Activated CD4-positive, alpha-beta T cell treated with anti-CD3 and anti-CD28 coated beads, Interleukin-2, Interleukin-6, amounts not matched to agents 100 ng/mL and 50 ng/mL, durations not matched to agents 16 hours and 8 hours (primary cell): ENCODE measurements around the gene IFIT1B.
"Not testable (repeated sequence)": the region's sequence is repeated elsewhere in the genome, so short reads cannot be mapped to it uniquely, and the experiment has no call there.

ENCODE experiments used
- DNase-seq: peaks from one replicate; pipeline ENCODE4 v3.0.0-alpha.2; 2020

The IFIT1B gene, protein sequence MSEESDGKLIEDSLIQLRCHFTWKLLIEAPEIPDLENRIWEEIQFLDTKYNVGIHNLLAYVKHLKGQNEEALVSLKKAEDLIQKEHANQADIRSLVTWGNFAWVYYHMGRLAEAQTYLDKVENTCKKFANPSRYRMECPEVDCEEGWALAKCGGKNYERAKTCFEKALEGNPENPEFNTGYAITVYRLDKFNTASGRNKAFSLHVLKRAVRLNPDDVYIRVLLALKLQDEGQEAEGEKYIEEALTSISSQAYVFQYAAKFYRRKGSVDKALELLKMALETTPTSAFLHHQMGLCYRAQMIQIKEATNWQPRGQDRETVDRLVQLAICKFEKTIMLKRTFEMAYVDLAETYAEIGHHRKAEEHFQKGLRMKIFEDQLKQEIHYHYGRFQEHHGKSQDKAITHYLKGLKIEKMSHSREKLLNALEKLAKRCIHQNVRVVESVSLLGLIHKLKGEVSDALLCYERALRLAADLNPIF

DNA sequence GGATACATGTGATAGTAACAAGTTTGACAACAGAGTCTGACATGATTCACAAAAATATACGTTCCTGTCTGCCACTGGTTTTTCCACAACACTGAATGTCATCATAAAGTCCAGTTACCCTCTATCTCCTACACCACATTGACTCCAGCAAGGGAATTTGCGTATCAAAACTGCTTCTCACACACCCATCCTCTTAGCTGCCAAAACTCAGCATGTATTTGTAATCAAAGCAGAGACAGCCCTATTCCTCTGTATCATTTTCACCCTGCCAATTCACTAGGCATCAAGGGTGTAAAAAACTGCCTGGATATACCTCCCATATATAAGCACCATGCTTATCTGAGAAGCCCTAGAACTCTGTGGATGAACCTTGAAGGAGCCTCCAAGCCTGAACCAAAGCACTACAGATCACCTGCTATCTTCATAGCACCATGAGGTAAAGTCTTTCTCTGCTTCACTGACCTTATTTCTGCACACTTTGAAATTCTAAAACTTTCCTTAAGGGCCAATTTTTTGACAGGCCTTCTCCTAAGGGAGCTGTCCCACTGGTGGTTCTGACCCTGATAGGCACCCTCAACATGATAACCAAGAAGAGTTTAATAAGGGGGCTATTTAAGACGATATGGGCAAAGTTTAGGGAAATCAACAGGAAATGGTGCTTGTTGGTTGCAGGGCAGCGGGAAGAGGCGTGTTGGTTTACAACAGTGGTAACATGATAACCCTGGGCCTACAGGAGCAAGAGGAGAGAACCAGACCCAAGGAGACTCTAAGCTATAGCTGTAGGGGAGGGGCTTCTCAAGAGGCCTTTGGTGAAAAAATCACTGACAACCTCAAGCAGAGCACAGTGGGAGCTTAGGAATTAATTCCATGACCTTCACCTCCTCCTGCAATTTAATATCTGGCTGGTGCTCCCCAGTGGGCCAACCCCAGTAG lies at the start of gene IFIT1B:
TSS of gene IFIT1B (plus strand) at position 352 of the 933 bp plus-strand sequence. CDS start at position 432, 80 bp downstream.
- DNase-seq = no peak

DNA sequence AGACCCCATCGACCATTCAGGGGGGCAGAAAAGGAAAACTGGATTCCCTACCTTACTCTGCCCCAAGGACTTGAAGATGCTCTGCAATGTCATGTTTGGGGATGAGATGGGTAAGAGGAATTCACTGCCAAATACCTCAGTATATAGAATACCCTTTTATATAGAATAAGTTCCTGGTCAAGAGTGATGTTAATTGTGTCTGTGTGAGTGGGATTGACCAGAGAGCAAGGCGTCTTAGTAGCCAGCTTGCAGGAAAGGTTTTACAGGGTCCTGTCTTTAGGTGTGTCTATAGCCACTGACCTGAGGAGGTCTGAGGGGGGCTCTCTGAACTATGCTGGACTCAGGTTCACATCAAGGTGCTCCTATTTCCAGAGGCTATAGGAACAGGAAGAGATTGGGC lies 48.7 kb upstream of the IFIT1B start:
- DNase-seq = no peak

DNA sequence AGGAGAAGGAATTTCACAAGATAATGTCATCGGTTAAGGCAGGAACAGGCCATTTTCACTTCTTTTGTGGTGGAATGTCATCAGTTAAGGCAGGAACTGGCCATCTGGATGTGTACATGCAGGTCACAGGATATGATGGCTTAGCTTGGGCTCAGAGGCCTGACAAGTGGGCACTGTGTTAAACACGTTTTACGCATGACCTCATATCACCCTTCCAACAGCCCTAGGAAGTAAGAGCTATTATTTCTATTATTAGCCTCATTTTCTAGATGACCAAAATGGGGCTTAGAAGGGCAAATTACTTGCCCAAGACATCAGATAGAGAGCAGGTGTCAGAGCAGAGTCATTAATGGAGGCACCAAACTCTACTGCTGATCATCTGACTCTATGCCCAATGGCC lies 47.8 kb upstream of the IFIT1B start:
- DNase-seq = not testable (repeated sequence)

DNA sequence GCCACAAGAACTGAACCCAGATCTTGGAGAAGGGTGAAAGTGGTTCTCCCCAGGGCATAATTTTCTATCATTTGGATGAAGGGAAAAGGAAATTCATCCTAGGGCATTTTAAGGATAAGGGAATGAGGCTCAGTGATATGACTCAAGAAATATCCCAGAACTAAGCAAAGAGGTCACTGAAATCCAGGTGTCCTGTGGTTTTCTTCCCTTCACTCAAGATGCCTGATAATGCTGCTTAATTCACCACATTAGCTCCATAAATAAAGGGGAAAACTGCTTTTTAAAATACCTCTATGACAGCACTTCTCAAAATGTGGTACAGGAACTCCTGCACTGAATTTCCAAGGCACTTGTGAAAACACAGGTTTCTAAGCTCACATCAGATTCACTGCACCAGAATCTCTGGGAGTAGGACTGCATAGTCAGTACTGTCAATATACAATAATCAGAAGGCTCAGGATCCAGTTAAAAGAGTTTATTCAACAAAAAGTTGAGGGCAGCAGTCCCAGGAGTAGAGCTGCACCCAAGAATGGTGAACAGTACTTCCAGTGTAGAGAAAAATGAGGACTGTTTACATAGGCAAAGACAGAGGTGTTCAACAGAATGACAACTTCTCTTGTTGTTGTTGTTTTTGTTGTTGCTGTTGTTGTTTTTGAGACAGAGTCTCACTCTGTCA lies 47.2 kb upstream of the IFIT1B start:
- no peak for DNase-seq

DNA sequence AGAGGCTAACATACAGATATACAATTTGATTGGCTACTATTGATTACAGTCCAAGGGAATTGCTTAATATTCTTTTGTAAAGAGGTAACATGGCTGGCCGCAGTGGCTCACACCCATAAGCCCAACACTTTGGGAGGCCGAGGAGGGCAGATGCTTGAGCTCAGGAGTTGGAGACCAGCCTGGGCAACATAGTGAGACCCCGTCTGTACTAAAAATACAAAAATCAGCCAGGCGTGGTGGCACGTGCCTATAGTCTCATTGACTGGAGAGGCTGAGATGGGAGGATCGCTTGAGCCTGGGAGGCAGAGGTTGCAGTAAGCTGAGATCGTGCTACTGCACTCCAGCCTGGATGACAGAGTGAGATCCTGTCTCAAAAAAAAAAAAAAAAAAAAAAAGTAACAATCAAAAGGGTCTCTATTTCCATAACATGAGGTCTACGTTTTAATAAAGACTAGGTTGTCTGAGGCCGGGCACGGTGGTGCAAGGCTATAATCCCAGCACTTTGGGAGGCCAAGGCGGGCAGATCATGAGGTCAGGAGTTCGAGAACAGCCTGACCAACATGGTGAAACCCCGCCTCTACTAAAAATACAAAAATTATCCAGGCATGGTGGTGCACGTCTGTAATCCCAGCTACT lies 46.3 kb upstream of the IFIT1B start:
- not testable (repeated sequence) for DNase-seq

DNA sequence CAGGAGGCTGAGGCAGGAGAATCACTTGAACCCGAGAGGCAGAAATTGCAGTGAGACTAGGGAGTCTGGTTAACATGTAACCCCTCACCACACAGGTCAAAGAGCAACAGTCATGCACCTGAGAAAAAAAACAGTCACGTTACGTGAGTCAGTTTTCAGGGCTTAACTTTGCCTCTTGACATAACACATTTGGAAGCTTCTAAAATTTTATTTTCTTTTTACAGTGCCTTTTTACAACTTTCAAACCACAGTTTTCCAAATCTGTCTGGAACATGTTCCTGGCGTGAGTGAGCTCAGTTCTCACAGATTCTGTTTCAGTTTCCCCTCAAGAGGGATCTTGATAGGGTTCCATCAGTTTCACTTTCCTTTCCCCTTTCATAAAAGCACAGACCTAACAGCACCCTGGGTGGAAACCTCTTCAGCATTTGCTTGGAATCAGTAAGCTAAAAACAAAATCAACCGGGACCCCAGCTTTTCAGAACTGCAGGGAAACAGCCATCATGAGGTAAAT lies 45.7 kb upstream of the IFIT1B start:
- peak; percentile 57 for DNase-seq

DNA sequence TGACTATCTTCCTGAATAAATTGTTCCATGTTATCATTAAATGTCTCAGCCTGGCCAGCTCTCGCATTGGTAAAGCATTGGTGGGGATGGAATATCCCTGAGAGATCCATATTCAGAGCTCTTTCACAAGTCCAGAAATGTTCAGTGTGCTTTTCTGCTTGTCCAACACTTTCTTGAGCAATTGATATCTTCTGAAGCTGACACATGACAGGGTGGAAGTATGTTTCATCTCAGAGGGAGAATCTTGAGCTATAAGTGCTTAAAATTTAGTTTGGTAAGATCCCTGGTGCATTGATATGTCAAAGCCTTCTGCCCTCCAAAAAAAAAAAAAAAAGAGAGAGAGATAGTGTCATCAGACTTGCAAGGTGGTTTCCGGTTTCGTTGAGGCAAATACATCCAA lies 42.6 kb upstream of the IFIT1B start:
- DNase-seq = no peak

DNA sequence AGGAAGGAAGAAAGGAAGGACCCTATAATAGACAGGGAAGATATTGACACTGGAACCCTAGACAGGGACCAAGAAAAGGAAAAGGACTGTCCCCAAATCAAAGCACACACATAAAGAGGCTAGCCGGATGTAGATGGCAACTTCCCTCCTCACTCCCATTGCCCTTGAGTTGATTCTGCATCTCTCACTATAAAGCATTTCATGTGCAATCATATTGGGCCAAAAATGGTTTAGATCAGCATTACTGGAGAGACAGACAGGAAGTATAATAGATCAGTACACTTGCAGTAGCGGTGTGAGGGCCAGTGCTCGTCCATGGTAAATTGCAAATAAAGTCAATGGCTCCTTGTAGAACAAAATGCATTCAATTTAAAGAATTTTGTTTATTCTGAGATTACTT lies 41.6 kb upstream of the IFIT1B start:
- DNase-seq = no peak

DNA sequence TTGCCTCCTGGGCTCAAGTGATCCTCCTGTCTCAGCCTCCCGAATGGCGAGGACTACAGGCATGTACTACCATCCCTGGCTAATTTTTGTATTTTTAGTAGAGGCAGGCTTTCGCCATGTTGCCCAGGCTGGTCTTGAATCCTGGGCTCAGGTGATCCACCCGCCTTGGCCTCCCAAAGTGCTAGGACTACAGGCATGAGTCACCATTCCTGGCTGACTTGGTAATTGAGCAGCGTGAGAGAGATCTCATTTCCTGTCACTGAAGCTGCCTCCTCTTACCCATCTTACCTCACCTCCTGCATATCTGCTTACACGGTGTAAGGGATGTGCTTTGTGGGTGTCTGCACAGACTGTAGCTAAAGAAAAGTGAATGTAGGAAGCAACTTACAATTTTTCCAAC lies 40.4 kb upstream of the IFIT1B start:
- DNase-seq = peak; percentile 67

DNA sequence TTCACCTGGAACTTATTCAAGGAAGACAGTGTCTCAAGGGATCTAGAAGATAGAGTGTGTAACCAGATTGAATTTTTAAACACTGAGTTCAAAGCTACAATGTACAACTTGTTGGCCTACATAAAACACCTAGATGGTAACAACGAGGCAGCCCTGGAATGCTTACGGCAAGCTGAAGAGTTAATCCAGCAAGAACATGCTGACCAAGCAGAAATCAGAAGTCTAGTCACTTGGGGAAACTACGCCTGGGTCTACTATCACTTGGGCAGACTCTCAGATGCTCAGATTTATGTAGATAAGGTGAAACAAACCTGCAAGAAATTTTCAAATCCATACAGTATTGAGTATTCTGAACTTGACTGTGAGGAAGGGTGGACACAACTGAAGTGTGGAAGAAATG lies 39.1 kb upstream of the IFIT1B start:
- no peak for DNase-seq

DNA sequence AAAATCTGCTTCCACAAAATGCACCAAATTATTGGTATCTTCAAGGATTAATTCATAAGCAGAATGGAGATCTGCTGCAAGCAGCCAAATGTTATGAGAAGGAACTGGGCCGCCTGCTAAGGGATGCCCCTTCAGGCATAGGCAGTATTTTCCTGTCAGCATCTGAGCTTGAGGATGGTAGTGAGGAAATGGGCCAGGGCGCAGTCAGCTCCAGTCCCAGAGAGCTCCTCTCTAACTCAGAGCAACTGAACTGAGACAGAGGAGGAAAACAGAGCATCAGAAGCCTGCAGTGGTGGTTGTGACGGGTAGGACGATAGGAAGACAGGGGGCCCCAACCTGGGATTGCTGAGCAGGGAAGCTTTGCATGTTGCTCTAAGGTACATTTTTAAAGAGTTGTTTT lies 38.0 kb upstream of the IFIT1B start:
- no peak for DNase-seq

DNA sequence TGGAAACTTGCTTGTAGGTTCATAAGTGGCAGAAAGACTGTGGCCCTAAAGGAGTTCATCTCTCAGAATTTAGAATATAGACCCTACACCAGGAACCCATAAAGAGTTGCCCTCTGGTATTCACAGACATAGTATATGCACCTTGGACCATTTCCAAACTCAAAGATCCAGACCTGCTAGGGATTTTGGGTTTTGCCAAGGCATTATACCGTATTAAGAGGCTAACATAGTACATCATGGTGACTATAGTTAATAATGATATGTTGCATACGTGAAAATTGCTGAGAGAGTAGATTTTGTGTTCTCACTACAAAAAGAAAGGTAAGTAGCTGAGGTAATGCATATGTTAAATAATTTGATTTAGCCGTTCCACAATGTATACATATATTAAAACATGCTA lies 36.2 kb upstream of the IFIT1B start:
- no peak for DNase-seq

DNA sequence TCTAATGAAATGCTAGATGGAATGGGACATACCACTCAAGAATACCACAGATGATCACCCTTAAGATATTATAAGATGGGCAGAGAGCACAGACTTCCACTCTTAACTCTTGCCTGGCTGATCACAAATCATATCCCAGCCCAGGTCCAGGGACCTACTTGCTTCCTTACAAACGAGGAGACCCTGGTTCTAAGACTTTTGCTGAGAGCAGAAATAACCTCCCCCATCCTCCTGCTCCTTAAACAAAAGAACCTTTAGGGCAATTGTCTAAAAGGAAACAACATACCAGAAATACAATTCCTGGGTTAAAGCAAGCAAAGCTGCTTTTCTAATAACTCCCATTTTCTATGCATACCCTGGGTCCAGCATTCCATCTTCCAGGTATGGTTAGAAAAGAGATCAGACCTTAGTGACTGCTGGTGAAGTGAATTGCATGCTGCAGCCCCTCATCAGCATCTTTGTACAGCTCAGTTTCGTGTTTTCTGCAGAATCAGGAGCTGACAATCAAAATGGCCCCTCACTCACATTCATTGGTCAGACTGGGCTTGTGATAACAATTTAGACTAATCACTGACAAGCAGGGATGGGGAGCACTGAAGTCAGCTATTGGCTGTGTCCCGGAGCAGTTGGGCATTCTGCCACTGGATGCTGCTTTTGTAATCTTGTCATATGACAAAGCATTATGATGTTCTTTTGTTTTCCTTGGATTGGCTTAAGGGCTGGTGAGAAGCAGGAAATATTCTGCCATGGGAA lies 35.5 kb upstream of the IFIT1B start:
- DNase-seq = no peak

DNA sequence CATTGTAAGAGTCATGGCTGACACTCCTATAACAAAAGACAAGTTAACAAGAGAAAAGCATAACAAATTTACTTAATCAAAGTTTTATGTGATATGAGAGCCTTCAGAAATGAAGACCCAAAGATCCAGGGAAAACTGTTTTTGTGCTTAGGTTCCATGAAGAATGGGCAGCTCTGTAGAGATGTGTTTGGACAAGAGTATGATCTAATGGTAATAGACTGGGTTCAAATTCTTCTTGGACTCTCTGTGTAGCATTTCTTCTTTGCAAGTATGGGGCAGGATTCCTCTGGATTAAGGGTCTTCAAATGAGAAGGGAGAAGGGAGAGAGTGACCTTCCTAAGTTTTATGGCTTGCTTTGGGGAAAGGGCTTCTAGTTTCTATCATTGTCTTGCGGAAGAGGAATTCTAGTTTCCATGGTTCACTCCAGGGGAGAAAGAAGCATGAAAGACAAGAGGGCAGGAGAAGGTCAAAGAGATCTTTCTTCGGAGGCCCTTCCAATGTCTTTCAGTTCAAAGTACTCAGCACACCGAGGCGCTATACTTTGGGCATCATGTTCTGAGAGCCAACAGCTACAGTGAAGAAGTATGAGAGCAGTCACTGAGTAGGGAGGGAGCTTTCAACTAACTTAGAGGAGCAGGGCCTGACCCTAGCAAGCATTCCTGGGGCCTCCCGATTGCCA lies 34.6 kb upstream of the IFIT1B start:
- DNase-seq = no peak

DNA sequence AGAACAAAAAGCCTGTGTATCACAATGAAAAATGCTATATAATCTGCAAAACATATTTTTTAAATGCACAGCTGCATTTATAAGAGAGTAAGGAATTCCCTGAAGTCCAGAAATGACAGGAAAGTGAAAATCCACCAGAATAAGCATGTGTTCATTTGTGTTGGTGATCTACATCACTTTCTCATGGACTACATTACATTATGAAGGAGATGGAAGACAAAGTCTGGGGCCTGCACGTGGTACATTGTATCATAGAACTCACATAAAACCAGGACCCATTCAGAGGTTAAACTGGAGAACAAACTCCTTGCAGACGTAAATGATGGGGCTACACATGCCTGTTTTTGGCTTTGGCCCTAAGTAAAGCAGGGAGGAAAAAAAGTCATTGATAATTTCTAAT lies 33.7 kb upstream of the IFIT1B start:
- no peak for DNase-seq

DNA sequence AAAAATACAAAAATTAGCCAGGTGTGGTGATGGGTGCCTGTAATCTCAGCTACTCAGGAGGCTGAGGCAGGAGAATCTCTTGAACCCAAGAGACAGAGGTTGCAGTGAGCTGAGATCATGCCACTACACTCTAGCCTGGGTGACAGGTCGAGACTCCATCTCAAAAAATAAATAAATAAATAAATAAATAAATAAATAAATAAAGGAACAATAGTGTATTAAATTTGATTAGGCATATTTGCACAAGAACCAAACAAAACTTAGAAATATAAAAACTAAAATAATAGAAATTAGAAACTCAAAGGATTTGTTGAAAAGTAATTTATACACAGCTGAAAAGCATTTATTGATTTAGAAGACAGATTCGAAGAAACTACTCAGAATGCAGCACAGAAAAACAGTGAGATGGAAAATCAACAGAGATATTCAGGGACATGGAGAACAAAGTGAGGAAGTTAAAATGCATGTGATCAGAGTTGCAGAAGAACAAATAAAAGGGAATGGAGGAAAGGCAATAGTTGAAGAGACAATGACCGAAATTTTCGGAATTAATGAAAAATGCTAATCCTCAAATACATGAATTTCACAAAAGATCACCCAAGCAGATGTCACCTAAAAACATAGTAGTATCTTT lies 32.4 kb upstream of the IFIT1B start:
- no peak for DNase-seq

DNA sequence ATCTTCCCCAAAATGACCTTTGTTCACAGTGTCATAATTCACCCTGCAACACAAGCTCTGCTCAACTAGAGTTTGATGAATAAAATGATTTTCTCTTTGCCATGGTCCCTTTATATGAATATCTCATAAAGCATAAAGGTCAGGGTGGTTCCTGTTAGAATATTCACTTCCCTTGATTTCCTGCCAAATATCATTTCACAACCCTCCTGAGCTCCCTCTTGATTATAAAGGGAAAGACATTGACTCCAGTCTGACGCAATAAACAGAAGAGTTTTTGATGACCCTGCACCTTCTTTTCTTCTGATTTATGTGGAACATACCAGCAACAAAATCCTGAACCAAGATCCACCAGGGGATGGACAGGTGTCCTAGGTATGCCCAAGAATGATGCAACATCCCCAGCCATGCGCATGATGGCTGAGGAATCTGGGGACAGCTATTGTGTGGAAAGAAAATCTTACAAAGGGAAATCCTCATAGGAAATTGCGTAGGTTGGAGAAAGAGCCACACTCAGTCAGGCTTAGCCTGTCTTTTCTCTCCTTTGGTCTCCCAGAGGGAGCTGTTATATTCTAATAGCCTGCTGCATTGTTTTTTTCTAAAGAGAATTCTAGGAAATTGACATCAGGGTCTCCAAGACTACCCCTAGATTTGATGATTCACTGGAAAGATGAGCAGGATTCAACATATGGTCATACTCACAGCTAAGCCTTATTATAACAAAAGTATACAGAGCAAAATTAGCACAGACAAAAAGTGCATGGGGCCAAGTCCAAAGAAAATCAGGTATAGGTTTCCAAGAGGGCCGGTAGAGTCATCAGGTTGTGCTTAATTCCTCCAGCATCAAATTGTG lies 31.2 kb upstream of the IFIT1B start:
- DNase-seq = no peak

DNA sequence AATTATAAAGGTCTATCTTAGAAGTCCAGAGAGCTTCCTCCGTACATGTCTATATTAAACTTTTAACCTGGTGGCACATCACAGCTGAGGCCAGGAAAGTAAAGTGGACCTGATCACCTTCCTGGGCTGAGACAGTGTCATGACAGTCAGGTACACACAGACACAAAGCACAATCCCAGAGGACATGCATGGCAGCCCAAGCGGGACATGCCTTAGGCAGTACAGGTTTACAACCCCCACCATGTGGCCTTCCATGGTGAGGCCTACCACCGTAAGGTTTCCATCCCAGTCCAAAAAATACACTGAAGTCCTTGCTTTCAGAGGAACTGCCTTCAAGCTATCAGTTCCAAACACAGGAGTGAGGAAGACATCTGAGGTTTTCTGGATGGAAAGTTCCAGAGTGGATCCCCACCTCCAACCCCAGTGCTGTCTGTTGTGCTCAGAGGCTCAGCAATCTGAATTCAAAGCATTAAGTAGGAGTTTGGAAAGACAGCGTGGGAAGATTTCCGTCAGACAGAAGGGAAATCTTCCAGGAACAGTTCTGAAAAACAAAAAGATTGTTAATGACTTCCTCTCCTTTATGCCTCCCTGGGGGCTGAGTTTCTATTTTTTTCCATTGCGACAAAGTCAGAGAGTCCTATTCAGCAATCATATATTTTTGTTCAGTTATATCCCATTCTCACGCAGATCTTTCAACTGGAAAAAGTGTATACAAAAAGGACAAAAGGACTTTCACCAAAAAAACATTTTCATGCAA lies 30.0 kb upstream of the IFIT1B start:
- no peak for DNase-seq

DNA sequence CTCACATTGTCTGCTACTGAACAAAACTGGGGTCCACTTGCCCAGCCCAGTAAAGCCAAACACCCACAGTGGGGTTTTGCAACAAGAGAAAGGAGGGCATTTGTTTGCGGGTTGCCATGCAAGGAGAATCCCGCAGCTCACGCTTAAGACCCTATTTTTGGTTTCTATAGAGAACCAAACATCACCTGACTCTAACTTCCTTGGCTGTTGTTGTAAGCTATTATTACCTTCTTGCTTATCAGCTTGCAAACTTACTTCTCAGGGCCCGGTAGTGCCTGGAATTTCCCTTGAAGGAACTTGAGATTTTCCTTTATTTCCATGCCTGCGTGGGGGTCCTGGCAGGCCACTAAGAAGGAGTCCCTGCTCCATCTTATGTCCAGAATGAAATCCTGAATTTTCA lies 29.4 kb upstream of the IFIT1B start:
- DNase-seq = no peak
